GM19351 (cell line): ENCODE results near the gene MEAK7.

Experiments used
- ATAC-seq: cut with Tn5 transposase; IDR thresholded peaks from one replicate; pipeline ENCODE4 v1.9.1; 2021; ENCODE audit warnings: mild to moderate bottlenecking, moderate library complexity; ENCODE audit not compliant: unreplicated experiment

The MEAK7 gene

GRCh38 chr16:84471316-84471715 is 33.1 kb downstream of the MEAK7 start:
- ATAC-seq: no peak

GRCh38 chr16:84467709-84468108 is 36.8 kb downstream of the MEAK7 start:
- no peak for ATAC-seq

GRCh38 chr16:84467256-84467655 is 37.2 kb downstream of the MEAK7 start:
- no peak for ATAC-seq

GRCh38 chr16:84466692-84467091 is 37.8 kb downstream of the MEAK7 start:
- no peak for ATAC-seq

- ATAC-seq: no peak
These were observed 39.3 kb downstream of the MEAK7 start for GRCh38 chr16:84465154-84465553.

- no peak for ATAC-seq
These were observed 40.3 kb downstream of the MEAK7 start for GRCh38 chr16:84464116-84464515.

- no peak for ATAC-seq
These were observed 41.2 kb downstream of the MEAK7 start for GRCh38 chr16:84463221-84463620.

GRCh38 chr16:84462296-84463210 is 41.9 kb downstream of the MEAK7 start:
- no peak for ATAC-seq

- no peak for ATAC-seq
These were observed 42.8 kb downstream of the MEAK7 start for GRCh38 chr16:84461413-84462295.

GRCh38 chr16:84461029-84461412 is 43.4 kb downstream of the MEAK7 start:
- no peak for ATAC-seq

GRCh38 chr16:84460406-84461028 is 43.9 kb downstream of the MEAK7 start:
- no peak for ATAC-seq

GRCh38 chr16:84459941-84460405 is 44.5 kb downstream of the MEAK7 start:
- no peak for ATAC-seq

GRCh38 chr16:84459533-84459894 is 44.9 kb downstream of the MEAK7 start:
- no peak for ATAC-seq

- no peak for ATAC-seq
These were observed 45.6 kb downstream of the MEAK7 start for GRCh38 chr16:84458606-84459532.

GRCh38 chr16:84455031-84455430 is 49.4 kb downstream of the MEAK7 start:
- no peak for ATAC-seq
